ENCODE measurements around the gene P4HA2. TPM values are rescaled to one million over a fixed set of nuclear protein-coding genes. Genes with fewer than 3 reads are reported as not detected.

P4HA2 gene
- total RNA-seq, 1 experiment from 2014 or later: 25.1 TPM

DNA sequence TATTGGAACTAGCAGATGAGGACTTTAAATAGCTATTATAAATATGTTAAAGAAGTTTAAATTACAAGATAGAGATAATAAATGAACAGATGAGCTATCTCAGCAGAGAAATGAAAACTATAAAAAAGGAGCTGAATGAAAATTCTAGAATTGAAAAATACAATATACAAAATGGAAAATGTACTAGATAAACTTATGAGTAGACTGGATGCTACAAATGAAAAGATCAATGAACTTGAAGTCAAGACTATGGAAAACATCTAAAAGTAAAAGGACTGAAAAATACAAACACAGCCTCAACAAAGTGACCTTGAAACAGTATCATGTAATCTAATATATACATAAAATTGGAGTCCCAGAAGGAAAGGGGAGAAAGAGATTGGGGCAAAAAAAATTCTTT lies 19.2 kb upstream of the P4HA2 start:
- DNase-seq (ENCODE audit: low read depth, low spot score) (no peak), ATAC-seq (no peak)
- no TSS peak for BruUV-seq (replicated peaks)
- no peaks in the 10 kb centered on the region for H3K36me3 ChIP-seq (ENCODE audit: control insufficient read depth, insufficient read depth, low read length)
- in situ Hi-C loops (cut with HindIII; ENCODE audit: low pct_unique_long_range_greater_than_20kb, low sequenced_read_pairs): no loop called here
- intact Hi-C loops (cut with micrococcal nuclease; ENCODE audit: unreplicated experiment): no loop called here
- H3K9me3 ChIP-seq (ENCODE audit: control insufficient read depth, insufficient read depth, low read depth, low read length): peaks cover 7% of the 10 kb centered on the region; the same call in 1 of the 2 replicates
- H3K4me1 ChIP-seq (ENCODE audit: control insufficient read depth, insufficient read depth, low read length): no peaks in the 10 kb centered on the region
- TF ChIP-seq, protein P1, sequence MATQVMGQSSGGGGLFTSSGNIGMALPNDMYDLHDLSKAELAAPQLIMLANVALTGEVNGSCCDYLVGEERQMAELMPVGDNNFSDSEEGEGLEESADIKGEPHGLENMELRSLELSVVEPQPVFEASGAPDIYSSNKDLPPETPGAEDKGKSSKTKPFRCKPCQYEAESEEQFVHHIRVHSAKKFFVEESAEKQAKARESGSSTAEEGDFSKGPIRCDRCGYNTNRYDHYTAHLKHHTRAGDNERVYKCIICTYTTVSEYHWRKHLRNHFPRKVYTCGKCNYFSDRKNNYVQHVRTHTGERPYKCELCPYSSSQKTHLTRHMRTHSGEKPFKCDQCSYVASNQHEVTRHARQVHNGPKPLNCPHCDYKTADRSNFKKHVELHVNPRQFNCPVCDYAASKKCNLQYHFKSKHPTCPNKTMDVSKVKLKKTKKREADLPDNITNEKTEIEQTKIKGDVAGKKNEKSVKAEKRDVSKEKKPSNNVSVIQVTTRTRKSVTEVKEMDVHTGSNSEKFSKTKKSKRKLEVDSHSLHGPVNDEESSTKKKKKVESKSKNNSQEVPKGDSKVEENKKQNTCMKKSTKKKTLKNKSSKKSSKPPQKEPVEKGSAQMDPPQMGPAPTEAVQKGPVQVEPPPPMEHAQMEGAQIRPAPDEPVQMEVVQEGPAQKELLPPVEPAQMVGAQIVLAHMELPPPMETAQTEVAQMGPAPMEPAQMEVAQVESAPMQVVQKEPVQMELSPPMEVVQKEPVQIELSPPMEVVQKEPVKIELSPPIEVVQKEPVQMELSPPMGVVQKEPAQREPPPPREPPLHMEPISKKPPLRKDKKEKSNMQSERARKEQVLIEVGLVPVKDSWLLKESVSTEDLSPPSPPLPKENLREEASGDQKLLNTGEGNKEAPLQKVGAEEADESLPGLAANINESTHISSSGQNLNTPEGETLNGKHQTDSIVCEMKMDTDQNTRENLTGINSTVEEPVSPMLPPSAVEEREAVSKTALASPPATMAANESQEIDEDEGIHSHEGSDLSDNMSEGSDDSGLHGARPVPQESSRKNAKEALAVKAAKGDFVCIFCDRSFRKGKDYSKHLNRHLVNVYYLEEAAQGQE (IDR thresholded peaks at IDR 0.05; ENCODE audit: insufficient read depth in 1 of 2, low read depth in 2 of 2, low read length in 1 of 2): no peak
- TF ChIP-seq POLR2AphosphoS5 (IDR thresholded peaks at IDR 0.05; ENCODE audit: low read depth, low read length): no peak
- no peak for TF ChIP-seq CTCF (IDR thresholded peaks at IDR 0.05)
- TF ChIP-seq SIN3A (IDR thresholded peaks at IDR 0.05; ENCODE audit: borderline replicate concordance, insufficient read depth, low read depth, low read length): no peak
- no peak for TF ChIP-seq TCF7L2 (IDR thresholded peaks at IDR 0.05; ENCODE audit: low read depth, low read length)
- no peak overlapping the region for H3K27ac ChIP-seq (ENCODE audit: low read length)
- no peaks in the 10 kb centered on the region; the same call in 1 of the 2 replicates for H3K27me3 ChIP-seq (ENCODE audit: control insufficient read depth, insufficient read depth, low read length)
- CTCF ChIA-PET: no interaction called here
- no peak overlapping the region for H3K4me3 ChIP-seq (ENCODE audit: low read depth in 2 of 2, low read length in 2 of 2)
- POLR2A ChIA-PET: no interaction called here

GRCh38 chr5:132245593-132245992 lies 17.9 kb upstream of the P4HA2 start:
- TF ChIP-seq, protein P1 (IDR thresholded peaks at IDR 0.05; ENCODE audit: insufficient read depth in 1 of 2, low read depth in 2 of 2, low read length in 1 of 2): no peak
- TF ChIP-seq SIN3A (IDR thresholded peaks at IDR 0.05; ENCODE audit: borderline replicate concordance, insufficient read depth, low read depth, low read length): no peak
- no peak for TF ChIP-seq TCF7L2 (IDR thresholded peaks at IDR 0.05; ENCODE audit: low read depth, low read length)
- TF ChIP-seq POLR2AphosphoS5 (IDR thresholded peaks at IDR 0.05; ENCODE audit: low read depth, low read length): no peak
- no peak for TF ChIP-seq CTCF (IDR thresholded peaks at IDR 0.05)
- no peaks in the 10 kb centered on the region for H3K4me1 ChIP-seq (ENCODE audit: control insufficient read depth, insufficient read depth, low read length)
- in situ Hi-C loops (cut with HindIII; ENCODE audit: low pct_unique_long_range_greater_than_20kb, low sequenced_read_pairs): no loop called here
- no peak for ATAC-seq
- intact Hi-C loops (cut with micrococcal nuclease; ENCODE audit: unreplicated experiment): no loop called here
- no peak for DNase-seq (ENCODE audit: low read depth, low spot score)
- POLR2A ChIA-PET: no interaction called here
- H3K4me3 ChIP-seq (ENCODE audit: low read depth in 2 of 2, low read length in 2 of 2): no peak overlapping the region
- H3K27me3 ChIP-seq (ENCODE audit: control insufficient read depth, insufficient read depth, low read length): no peaks in the 10 kb centered on the region; the same call in 1 of the 2 replicates
- H3K36me3 ChIP-seq (ENCODE audit: control insufficient read depth, insufficient read depth, low read length): no peaks in the 10 kb centered on the region
- H3K27ac ChIP-seq (ENCODE audit: low read length): no peak overlapping the region
- BruUV-seq (replicated peaks): no TSS peak
- CTCF ChIA-PET: no interaction called here
- H3K9me3 ChIP-seq (ENCODE audit: control insufficient read depth, insufficient read depth, low read depth, low read length): peaks cover 10% of the 10 kb centered on the region; the same call in 1 of the 2 replicates

All from Panc1 (cell line).